ENCODE data around the gene SNX5. TPM values are rescaled to one million over a fixed set of nuclear protein-coding genes. Genes with fewer than 3 reads are reported as not detected.
A peak's percentile ranks its signal among the peaks of the same experiment; 100 is the strongest.

The SNX5 gene
- total and polyA plus RNA-seq, 2 of the 13 experiments (the other 11 are each of a cell fraction or from before 2014, with no cell fraction given): 664 to 1,040 TPM

- TF ChIP-seq ZNF432 (CRISPR knock-in tag; IDR thresholded peaks at IDR 0.05; ENCODE audit: borderline replicate concordance) (0 out of 2 replicates have a peak, but pooled peaks have one; percentile 43), ZNF333 (CRISPR knock-in tag; IDR thresholded peaks at IDR 0.05; ENCODE audit: borderline replicate concordance) (peak; percentile 88), ZNF44 (CRISPR knock-in tag; IDR thresholded peaks at IDR 0.05) (0 out of 2 replicates have a peak, but pooled peaks have one; percentile 70), ZNF883 (CRISPR knock-in tag; IDR thresholded peaks at IDR 0.05; ENCODE audit: not compliant biosample characterization) (peak; percentile 96), POGK (CRISPR knock-in tag; conservative IDR thresholded peaks at IDR 0.05) (peak; percentile 98), EZH2 (conservative IDR thresholded peaks at IDR 0.05; ENCODE audit: low read depth, low read length) (no peak), CHCHD3 (CRISPR knock-in tag; IDR thresholded peaks at IDR 0.05) (peak; percentile 68), ZNF703 (CRISPR knock-in tag; IDR thresholded peaks at IDR 0.05; ENCODE audit: borderline replicate concordance) (peak; percentile 97; the same call in 1 of the 2 replicates), IRF1 (CRISPR knock-in tag; IDR thresholded peaks at IDR 0.05; ENCODE audit: low read depth) (no peak), CSRNP2 (CRISPR knock-in tag; conservative IDR thresholded peaks at IDR 0.05; ENCODE audit: low read depth) (peak; percentile 97), REPIN1 (CRISPR knock-in tag; IDR thresholded peaks at IDR 0.05; ENCODE audit: borderline replicate concordance, low read depth) (peak; percentile 100), ZFP41 (CRISPR knock-in tag; IDR thresholded peaks at IDR 0.05; ENCODE audit: borderline replicate concordance) (peak; percentile 99), ZNF616 (CRISPR knock-in tag; IDR thresholded peaks at IDR 0.05; ENCODE audit: low read depth) (peak; percentile 15; the same call in 1 of the 2 replicates), U2AF2 (IDR thresholded peaks at IDR 0.05; ENCODE audit: low read depth, low read length) (0 out of 2 replicates have a peak, but pooled peaks have one; percentile 76), ZFP1 (CRISPR knock-in tag; IDR thresholded peaks at IDR 0.05) (peak; percentile 87; the same call in 1 of the 2 replicates), ZNF335 (CRISPR knock-in tag; IDR thresholded peaks at IDR 0.05) (peak; percentile 88), FUBP1 (CRISPR knock-in tag; IDR thresholded peaks at IDR 0.05; ENCODE audit: borderline replicate concordance) (peak; percentile 64; the same call in 1 of the 2 replicates), ZNF772 (CRISPR knock-in tag; IDR thresholded peaks at IDR 0.05) (peak; percentile 98), CBX5 (CRISPR knock-in tag; IDR thresholded peaks at IDR 0.05; ENCODE audit: borderline replicate concordance) (peak; percentile 91; the same call in 1 of the 2 replicates), ATF2 (CRISPR knock-in tag; IDR thresholded peaks at IDR 0.05) (peak; percentile 99)
Observed at GRCh38 chr20:17968366-17969277, at the start of gene SNX5, which contains the start of gene MGME1 (continued).
